Left ventricle myocardium inferior (tissue), 1 donor: Measurements from ENCODE around the gene VLDLR. TPM values are rescaled to one million over a fixed set of nuclear protein-coding genes. Genes with fewer than 3 reads are reported as not detected.
A peak's percentile ranks its signal among the peaks of the same experiment; 100 is the strongest.

Experiments
- DNase-seq: peaks from one replicate; pipeline ENCODE4 v3.0.0-alpha.2; 2020
- H3K27ac ChIP-seq: fragments of 200-600 bp; replicated peaks from 2 replicates; pipeline ENCODE4 v1.8.0; 2021
- H3K27me3 ChIP-seq: fragments of 200-600 bp; 2 replicates; pipeline ENCODE4 v1.8.0; 2021; ENCODE audit warnings: low read depth
- H3K36me3 ChIP-seq: fragments of 200-600 bp; 2 replicates; pipeline ENCODE4 v1.8.0; 2021
- H3K4me1 ChIP-seq: fragments of 200-600 bp; 2 replicates; pipeline ENCODE4 v1.8.0; 2021
- H3K4me3 ChIP-seq: fragments of 200-600 bp; 2 replicates; pipeline ENCODE4 v1.8.0; 2021; ENCODE audit warnings: mild to moderate bottlenecking, moderate library complexity
- H3K9me3 ChIP-seq: fragments of 200-600 bp; replicated peaks from 2 replicates; pipeline ENCODE4 v1.8.0; 2021
- intact Hi-C: fragments of 100-400 bp; cut with micrococcal nuclease; formaldehyde crosslinking; loops from one replicate; pipeline ENCODE4 v1.11.0; 2022
- total RNA-seq: library from RNA; stranded (reverse); fragmentation: NEBNext Ultra II Directional; extraction: Animal tissue kit (Norgen Biotek cat#: 25700); gene quantifications from one replicate; pipeline ENCODE4 v1.2.1, GENCODE V29; 2021
- TF ChIP-seq, protein P1 (sequence below): fragments of 200-600 bp; IDR thresholded peaks from 2 replicates; pipeline ENCODE4 v1.8.0; 2021; ENCODE audit warnings: antibody characterized with exemption, mild to moderate bottlenecking, borderline replicate concordance
- donor health status: DM: no; HTN: yes; CAD: no; lungs with severe emphysema.

The VLDLR gene
- total RNA-seq, 1 donor from 2014 or later: 144 TPM

DNA sequence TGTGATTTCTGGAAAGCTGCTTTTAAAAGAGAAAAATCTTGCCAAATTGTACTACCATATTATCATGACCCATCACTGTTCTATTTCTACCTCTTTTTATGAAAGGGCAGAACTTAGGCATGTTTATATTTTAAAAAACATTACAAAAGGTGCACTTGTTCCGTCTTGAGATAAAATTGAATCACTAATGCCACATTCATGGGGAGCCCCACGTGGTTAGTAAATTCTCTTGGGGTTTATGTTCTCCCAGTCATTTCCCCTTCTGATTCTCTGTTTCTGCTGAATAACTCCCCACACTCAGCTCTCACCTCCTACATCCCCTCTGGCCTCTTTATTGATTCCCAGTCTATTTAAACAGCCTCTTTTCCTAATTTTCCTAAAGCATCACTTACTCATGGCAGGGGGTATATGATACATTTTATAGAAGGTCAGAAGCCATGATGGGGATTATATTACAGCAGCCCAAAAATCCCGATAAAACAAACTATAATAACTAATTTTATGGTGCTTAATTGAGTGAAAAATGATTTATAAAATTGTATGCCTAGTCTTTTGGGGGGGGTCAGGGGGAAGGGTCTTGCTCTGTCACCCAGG is 19.7 kb upstream of the VLDLR start:
- Histone ChIP-seq H3K9me3 (no peaks in the 10 kb centered on the region), H3K36me3 (no peaks in the 10 kb centered on the region), H3K27ac (peak overlapping the region; percentile 54), H3K4me1 (peaks cover 23% of the 10 kb centered on the region), H3K4me3 (no peak overlapping the region), H3K27me3 (no peaks in the 10 kb centered on the region)
- intact Hi-C loops: no loop called here
- no peak for DNase-seq
- TF ChIP-seq, protein P1, sequence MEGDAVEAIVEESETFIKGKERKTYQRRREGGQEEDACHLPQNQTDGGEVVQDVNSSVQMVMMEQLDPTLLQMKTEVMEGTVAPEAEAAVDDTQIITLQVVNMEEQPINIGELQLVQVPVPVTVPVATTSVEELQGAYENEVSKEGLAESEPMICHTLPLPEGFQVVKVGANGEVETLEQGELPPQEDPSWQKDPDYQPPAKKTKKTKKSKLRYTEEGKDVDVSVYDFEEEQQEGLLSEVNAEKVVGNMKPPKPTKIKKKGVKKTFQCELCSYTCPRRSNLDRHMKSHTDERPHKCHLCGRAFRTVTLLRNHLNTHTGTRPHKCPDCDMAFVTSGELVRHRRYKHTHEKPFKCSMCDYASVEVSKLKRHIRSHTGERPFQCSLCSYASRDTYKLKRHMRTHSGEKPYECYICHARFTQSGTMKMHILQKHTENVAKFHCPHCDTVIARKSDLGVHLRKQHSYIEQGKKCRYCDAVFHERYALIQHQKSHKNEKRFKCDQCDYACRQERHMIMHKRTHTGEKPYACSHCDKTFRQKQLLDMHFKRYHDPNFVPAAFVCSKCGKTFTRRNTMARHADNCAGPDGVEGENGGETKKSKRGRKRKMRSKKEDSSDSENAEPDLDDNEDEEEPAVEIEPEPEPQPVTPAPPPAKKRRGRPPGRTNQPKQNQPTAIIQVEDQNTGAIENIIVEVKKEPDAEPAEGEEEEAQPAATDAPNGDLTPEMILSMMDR: no peak

DNA sequence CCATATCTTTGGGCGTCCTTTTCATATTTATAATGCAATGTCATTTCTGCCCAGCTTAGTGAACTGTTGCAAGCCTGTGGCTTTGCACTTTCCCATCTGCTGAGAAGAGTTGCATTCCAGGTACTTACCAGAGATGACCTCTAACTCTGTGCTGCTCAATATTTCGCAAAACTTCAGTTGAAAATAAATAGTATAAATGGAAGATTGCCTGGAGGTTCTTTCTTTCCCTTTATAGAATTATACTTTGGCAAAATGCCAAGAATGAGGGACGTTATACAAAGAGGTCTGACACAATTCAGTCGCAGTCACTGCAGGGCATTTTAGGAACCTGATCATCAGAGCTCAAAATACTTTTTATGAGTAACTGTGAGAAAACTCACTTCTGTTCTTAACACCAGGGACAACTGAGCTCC is 18.9 kb upstream of the VLDLR start:
- peaks cover 26% of the 10 kb centered on the region for H3K4me1 ChIP-seq
- H3K36me3 ChIP-seq: no peaks in the 10 kb centered on the region
- no peak overlapping the region for H3K4me3 ChIP-seq
- TF ChIP-seq, protein P1: no peak
- intact Hi-C loops: no loop called here
- peak overlapping the region; percentile 54 for H3K27ac ChIP-seq
- DNase-seq: no peak
- H3K9me3 ChIP-seq: no peaks in the 10 kb centered on the region
- no peaks in the 10 kb centered on the region for H3K27me3 ChIP-seq

DNA sequence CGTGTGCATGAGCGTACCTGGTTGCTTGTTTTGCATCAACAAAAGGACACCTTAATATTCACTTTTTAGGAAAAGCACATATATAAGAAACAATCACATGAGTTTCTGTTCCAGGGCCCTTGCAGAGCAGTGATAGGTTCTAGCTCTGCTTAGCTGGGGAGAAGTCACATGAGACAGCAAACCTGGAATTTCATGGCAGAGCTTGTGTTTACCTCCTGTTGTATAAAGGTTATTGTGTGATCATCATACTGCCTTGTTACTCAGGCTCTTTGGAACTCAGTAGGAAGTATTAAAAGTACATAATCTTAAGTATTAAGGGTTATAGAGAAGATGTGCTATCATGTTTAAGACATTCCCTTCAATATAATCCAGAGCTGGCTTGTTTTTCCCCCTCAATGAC is 18.0 kb upstream of the VLDLR start:
- peak overlapping the region; percentile 54 for H3K27ac ChIP-seq
- intact Hi-C loops: no loop called here
- TF ChIP-seq, protein P1: no peak
- no peaks in the 10 kb centered on the region for H3K9me3 ChIP-seq
- no peaks in the 10 kb centered on the region for H3K36me3 ChIP-seq
- H3K27me3 ChIP-seq: no peaks in the 10 kb centered on the region
- no peak for DNase-seq
- no peak overlapping the region for H3K4me3 ChIP-seq
- H3K4me1 ChIP-seq: peaks cover 31% of the 10 kb centered on the region

- Histone ChIP-seq H3K27me3 (no peaks in the 10 kb centered on the region), H3K36me3 (no peaks in the 10 kb centered on the region), H3K4me3 (no peak overlapping the region), H3K27ac (no peak overlapping the region), H3K4me1 (peaks cover 34% of the 10 kb centered on the region), H3K9me3 (no peaks in the 10 kb centered on the region)
- DNase-seq: no peak
- intact Hi-C loops: no loop called here
- TF ChIP-seq, protein P1: no peak
These were observed 16.3 kb upstream of the VLDLR start for GRCh38 chr9:2605246-2605645.

DNA sequence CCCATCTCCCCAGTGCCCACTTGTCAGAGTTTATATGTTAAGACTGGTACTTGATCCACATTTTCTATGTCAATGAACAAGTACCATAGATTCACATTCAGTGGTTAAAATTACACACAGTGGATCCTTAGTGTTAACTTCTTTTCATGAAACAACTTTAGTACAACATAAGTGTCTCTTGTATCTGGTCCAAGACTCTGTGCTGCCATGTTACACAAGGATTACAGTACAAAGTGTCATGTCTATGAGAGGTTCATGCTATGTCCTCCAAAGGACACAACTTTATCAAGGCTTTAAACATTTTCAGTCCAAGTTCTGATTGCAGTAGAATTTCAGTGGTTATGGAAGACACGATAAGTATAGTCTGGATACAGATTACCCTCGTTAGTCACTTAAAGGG is 13.3 kb upstream of the VLDLR start:
- Histone ChIP-seq H3K36me3 (no peaks in the 10 kb centered on the region), H3K9me3 (no peaks in the 10 kb centered on the region), H3K4me3 (no peak overlapping the region), H3K4me1 (peaks cover 35% of the 10 kb centered on the region), H3K27ac (peak overlapping the region; percentile 65), H3K27me3 (no peaks in the 10 kb centered on the region)
- TF ChIP-seq, protein P1: no peak
- no peak for DNase-seq
- intact Hi-C loops: no loop called here
